T follicular helper cell (primary cell): ENCODE data around the gene TRIM71.
"Not testable (repeated sequence)": the region's sequence is repeated elsewhere in the genome, so short reads cannot be mapped to it uniquely, and the experiment has no call there.

Experiments used
- DNase-seq: peaks from one replicate; pipeline ENCODE4 v3.0.0-alpha.2; 2020; ENCODE audit warnings: low read depth

TRIM71 gene

DNA sequence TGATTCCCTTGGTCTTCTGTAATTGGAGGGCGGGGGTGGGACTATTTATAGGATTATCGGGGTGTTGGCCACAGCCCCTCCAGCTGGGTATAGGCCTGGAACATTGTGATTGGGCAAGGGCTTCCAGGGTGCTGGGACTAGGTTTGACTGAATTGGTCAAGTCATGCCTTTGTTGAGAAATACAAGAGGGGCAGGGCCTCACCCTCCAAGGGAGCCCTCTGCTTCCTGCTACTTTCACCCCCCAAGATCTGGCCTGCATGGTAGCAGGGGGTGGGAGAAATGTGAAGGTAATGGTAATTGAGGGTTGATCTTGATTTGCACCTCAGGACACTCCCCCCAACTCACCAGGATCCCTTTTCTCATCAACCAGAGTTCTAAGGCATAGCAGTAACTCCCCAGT is 25.2 kb downstream of the TRIM71 start:
- no peak for DNase-seq

GRCh38 chr3:32843510-32844321 is 25.9 kb downstream of the TRIM71 start:
- no peak for DNase-seq

- no peak for DNase-seq
Measured at GRCh38 chr3:32844322-32844654, 26.5 kb downstream of the TRIM71 start.

GRCh38 chr3:32844914-32845313 is 27.1 kb downstream of the TRIM71 start:
- no peak for DNase-seq

DNA sequence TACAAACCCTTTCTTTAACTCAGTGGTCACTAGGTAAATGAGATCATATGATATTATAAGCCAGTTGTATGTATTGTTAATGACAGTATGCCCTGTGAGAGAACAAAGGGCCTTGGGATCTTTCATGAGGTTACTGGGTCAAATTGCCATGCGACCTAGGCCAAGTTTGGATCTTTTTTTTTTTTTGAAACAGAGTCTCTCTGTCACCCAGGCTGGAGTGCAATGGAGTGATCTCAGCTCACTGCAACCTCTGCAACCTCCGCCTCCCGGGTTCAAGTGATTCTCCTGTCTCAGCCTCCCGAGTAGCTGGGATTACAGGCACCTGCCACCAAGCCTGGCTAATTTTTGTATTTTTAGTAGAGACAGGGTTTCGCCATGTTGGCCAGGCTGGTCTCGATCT is 27.7 kb downstream of the TRIM71 start:
- DNase-seq: not testable (repeated sequence)

GRCh38 chr3:32847045-32847444 is 29.2 kb downstream of the TRIM71 start:
- not testable (repeated sequence) for DNase-seq

GRCh38 chr3:32847528-32847927 is 29.7 kb downstream of the TRIM71 start:
- DNase-seq: no peak

DNA sequence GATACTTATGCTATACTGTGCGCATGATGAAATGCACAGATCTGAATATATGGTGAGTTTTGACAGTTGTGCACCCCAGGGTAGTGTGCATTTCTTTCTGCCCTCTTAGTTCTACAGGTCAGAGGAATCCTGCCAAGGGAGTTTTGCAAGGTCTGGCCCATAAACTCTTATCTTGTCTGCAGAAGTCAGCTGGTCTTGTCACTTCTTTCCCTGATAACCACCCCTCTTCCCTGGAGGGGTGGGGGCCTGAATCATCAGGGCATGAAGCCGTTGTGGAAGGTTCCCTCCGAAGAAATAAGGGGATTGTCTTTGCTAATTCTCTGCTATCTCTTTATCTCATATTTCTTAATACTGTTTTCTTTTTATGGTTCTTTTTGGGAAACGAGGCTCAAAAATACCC is 30.4 kb downstream of the TRIM71 start:
- no peak for DNase-seq

- DNase-seq: no peak
Measured at GRCh38 chr3:32849046-32849445, 31.2 kb downstream of the TRIM71 start.

- DNase-seq: no peak
Measured at GRCh38 chr3:32850226-32850625, 32.4 kb downstream of the TRIM71 start.

DNA sequence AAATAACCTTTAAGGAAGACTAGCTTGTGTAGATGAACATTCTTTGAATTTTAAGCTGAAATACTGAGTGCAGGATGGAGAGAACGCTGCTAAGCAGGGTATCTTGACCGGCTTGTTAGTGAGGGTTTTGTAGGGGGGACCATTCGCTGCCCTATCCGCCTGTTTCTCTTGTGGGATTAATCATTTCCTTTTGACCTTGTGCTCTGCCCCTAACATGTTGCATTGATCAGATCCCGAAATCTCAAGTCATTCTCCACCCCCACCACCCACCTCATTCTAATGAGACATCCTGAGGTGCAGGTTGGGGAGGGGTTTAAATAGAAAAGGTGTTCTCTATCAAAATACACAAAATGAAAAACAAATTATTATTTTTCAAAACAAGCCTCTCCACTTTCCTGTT is 32.8 kb downstream of the TRIM71 start:
- DNase-seq: no peak

GRCh38 chr3:32852146-32852545 is 34.3 kb downstream of the TRIM71 start:
- DNase-seq: no peak

DNA sequence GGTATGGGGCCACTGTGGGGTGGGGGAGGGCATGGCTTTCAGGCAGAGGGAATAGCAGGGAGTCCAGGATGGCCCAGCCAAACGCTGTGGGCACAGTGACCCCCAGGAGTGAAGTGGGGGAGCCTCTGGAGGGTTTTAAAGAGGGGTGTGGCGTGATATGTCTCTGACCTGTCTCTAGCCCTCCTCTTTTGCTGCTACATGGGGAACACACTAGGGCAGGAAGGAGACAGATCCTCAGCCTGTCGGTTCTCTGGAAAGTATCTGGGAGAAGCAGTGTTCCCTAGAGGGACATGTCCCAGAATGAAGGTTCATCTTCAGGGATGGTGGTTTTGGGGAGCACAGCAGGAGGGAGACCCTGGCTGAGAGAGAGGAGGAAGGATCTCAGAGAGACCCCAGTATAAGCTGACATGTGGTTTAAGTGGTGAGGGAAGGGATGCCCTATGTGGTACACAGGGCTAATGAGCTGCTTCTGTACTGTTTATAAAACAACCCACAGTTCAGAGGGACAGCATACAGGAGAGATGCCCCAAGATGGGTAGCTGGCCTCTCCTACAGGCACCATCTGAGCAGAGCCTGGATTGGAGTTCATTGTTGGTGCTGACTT is 37.7 kb downstream of the TRIM71 start:
- DNase-seq: no peak

- no peak for DNase-seq
Measured at GRCh38 chr3:32856355-32856889, 38.6 kb downstream of the TRIM71 start.

GRCh38 chr3:32856901-32857507 is 39.2 kb downstream of the TRIM71 start:
- DNase-seq: no peak

- no peak for DNase-seq
Measured at GRCh38 chr3:32857921-32858320, 40.1 kb downstream of the TRIM71 start.

- no peak for DNase-seq
Measured at GRCh38 chr3:32859604-32860237, 41.9 kb downstream of the TRIM71 start.

DNA sequence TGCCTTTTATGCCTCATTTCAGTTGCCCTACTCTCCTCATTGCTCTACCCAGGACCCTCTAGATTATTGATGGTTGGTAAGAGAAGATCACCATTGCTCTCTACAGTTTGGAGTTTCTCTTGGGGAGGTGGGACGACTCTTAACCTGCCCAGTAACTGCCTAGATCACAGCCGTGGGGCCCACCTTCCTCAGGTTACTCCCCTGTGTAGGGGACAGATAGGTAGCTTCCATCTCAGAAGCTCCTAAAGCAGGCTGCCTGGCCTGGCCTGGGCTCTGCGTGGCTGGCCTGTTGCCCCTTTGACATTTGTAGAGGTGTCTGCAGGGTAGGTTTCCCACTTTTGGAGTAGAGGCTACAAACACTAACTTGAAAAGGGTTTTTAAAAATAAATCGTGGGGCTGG is 42.7 kb downstream of the TRIM71 start:
- no peak for DNase-seq

DNA sequence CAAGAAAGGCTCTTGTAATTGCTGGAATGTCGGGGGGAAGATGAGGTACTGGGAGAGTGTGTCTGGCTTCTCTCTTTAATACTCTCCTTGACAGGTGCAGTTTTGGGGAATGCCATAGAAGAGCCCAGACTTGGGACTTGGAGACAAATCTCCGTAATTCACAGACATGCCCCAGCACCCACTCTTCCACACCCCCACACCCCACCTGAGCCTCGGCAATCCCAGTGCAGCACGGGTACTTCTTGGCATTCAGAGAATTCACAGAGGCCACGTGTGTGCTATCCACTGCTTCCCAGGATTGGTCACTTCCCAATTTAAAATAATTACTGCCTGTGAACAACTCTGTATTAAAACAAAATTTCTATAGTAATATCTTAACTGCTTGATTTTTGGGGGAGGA is 43.9 kb downstream of the TRIM71 start:
- no peak for DNase-seq

- DNase-seq: no peak
Measured at GRCh38 chr3:32862247-32862935, 44.6 kb downstream of the TRIM71 start.

DNA sequence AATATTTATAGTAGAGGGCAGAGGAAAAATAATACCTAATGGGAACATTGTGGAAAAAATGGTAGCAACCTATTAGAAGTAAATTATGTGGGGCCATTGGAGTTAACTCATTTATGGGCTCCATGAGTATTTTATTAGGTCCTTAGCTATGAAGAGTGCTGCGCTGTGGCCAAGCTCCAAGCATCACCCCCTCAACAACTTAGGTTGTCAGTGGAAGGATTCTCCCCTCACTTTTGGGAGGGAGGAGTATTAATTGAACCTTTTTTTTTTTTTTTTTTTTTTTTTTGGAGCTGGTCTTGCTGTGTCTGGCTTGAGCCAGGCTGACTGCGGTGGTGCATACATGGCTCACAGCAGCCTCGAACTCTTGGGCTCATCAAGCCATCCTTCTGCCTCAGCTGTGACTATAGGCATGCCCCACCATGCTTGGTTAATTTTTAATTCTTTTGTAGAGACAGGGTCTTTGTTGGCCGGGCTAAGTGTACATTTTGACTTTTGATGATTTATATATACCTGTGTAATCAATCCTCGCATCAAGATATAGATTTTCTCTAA is 45.2 kb downstream of the TRIM71 start:
- no peak for DNase-seq

GRCh38 chr3:32865383-32865782 is 47.6 kb downstream of the TRIM71 start:
- no peak for DNase-seq
